ENCODE measurements around the gene NCAPD3. TPM values are rescaled to one million over a fixed set of nuclear protein-coding genes. Genes with fewer than 3 reads are reported as not detected.

The NCAPD3 gene
- total and polyA plus RNA-seq, 2 of the 13 experiments (the other 11 are each of a cell fraction or from before 2014, with no cell fraction given) = 20.7 to 25.6 TPM

GRCh38 chr11:134253188-134253993, 29.6 kb upstream of the NCAPD3 start, which contains the start of the genes ACAD8 and THYN1 (continued):
- TF ChIP-seq MBD4 (IDR thresholded peaks at IDR 0.05; ENCODE audit: borderline replicate concordance, low read length) (no peak), ZNF75D (CRISPR knock-in tag; IDR thresholded peaks at IDR 0.05; ENCODE audit: borderline replicate concordance) (no peak), SALL1 (CRISPR knock-in tag; IDR thresholded peaks at IDR 0.05) (peak; percentile 21; the same call in 1 of the 2 replicates), YEATS4 (CRISPR knock-in tag; IDR thresholded peaks at IDR 0.05; ENCODE audit: borderline replicate concordance) (peak; percentile 69), FOSL1 (CRISPR knock-in tag; IDR thresholded peaks at IDR 0.05; ENCODE audit: borderline replicate concordance) (no peak), SRSF4 (IDR thresholded peaks at IDR 0.05; ENCODE audit: low read depth, low read length, poor library complexity, severe bottlenecking) (no peak), KAT8 (CRISPR knock-in tag; IDR thresholded peaks at IDR 0.05) (peak; percentile 93), ZNF20 (CRISPR knock-in tag; IDR thresholded peaks at IDR 0.05) (no peak), ZBTB38 (CRISPR knock-in tag; IDR thresholded peaks at IDR 0.05) (peak; percentile 36), ZNF251 (CRISPR knock-in tag; IDR thresholded peaks at IDR 0.05) (no peak), ZFP37 (CRISPR knock-in tag; IDR thresholded peaks at IDR 0.05; ENCODE audit: borderline replicate concordance) (no peak), U2AF2 (IDR thresholded peaks at IDR 0.05; ENCODE audit: low read depth, low read length) (no peak), ZFP1 (CRISPR knock-in tag; IDR thresholded peaks at IDR 0.05) (0 out of 2 replicates have a peak, but pooled peaks have one; percentile 32), FLYWCH1 (CRISPR knock-in tag; IDR thresholded peaks at IDR 0.05) (no peak), NR3C1 (CRISPR knock-in tag; IDR thresholded peaks at IDR 0.05) (no peak), FIP1L1 (IDR thresholded peaks at IDR 0.05; ENCODE audit: borderline replicate concordance, insufficient read depth, low read depth, low read length) (no peak), ZNF530 (CRISPR knock-in tag; IDR thresholded peaks at IDR 0.05; ENCODE audit: low read depth) (no peak), HOXA7 (CRISPR knock-in tag; IDR thresholded peaks at IDR 0.05) (no peak), ATM (IDR thresholded peaks at IDR 0.05; ENCODE audit: borderline replicate concordance) (no peak)
- TF ChIP-seq, protein P1, sequence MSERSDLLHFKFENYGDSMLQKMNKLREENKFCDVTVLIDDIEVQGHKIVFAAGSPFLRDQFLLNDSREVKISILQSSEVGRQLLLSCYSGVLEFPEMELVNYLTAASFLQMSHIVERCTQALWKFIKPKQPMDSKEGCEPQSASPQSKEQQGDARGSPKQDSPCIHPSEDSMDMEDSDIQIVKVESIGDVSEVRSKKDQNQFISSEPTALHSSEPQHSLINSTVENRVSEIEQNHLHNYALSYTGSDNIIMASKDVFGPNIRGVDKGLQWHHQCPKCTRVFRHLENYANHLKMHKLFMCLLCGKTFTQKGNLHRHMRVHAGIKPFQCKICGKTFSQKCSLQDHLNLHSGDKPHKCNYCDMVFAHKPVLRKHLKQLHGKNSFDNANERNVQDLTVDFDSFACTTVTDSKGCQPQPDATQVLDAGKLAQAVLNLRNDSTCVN (CRISPR knock-in tag; IDR thresholded peaks at IDR 0.05; ENCODE audit: borderline replicate concordance) = peak; percentile 19; the same call in 1 of the 2 replicates
- TF ChIP-seq, protein P2, sequence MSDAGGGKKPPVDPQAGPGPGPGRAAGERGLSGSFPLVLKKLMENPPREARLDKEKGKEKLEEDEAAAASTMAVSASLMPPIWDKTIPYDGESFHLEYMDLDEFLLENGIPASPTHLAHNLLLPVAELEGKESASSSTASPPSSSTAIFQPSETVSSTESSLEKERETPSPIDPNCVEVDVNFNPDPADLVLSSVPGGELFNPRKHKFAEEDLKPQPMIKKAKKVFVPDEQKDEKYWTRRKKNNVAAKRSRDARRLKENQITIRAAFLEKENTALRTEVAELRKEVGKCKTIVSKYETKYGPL (CRISPR knock-in tag; IDR thresholded peaks at IDR 0.05) = no peak
- TF ChIP-seq, protein P3, sequence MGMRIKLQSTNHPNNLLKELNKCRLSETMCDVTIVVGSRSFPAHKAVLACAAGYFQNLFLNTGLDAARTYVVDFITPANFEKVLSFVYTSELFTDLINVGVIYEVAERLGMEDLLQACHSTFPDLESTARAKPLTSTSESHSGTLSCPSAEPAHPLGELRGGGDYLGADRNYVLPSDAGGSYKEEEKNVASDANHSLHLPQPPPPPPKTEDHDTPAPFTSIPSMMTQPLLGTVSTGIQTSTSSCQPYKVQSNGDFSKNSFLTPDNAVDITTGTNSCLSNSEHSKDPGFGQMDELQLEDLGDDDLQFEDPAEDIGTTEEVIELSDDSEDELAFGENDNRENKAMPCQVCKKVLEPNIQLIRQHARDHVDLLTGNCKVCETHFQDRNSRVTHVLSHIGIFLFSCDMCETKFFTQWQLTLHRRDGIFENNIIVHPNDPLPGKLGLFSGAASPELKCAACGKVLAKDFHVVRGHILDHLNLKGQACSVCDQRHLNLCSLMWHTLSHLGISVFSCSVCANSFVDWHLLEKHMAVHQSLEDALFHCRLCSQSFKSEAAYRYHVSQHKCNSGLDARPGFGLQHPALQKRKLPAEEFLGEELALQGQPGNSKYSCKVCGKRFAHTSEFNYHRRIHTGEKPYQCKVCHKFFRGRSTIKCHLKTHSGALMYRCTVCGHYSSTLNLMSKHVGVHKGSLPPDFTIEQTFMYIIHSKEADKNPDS (CRISPR knock-in tag; IDR thresholded peaks at IDR 0.05) = no peak
- TF ChIP-seq, protein P4, sequence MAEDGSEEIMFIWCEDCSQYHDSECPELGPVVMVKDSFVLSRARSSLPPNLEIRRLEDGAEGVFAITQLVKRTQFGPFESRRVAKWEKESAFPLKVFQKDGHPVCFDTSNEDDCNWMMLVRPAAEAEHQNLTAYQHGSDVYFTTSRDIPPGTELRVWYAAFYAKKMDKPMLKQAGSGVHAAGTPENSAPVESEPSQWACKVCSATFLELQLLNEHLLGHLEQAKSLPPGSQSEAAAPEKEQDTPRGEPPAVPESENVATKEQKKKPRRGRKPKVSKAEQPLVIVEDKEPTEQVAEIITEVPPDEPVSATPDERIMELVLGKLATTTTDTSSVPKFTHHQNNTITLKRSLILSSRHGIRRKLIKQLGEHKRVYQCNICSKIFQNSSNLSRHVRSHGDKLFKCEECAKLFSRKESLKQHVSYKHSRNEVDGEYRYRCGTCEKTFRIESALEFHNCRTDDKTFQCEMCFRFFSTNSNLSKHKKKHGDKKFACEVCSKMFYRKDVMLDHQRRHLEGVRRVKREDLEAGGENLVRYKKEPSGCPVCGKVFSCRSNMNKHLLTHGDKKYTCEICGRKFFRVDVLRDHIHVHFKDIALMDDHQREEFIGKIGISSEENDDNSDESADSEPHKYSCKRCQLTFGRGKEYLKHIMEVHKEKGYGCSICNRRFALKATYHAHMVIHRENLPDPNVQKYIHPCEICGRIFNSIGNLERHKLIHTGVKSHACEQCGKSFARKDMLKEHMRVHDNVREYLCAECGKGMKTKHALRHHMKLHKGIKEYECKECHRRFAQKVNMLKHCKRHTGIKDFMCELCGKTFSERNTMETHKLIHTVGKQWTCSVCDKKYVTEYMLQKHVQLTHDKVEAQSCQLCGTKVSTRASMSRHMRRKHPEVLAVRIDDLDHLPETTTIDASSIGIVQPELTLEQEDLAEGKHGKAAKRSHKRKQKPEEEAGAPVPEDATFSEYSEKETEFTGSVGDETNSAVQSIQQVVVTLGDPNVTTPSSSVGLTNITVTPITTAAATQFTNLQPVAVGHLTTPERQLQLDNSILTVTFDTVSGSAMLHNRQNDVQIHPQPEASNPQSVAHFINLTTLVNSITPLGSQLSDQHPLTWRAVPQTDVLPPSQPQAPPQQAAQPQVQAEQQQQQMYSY (CRISPR knock-in tag; IDR thresholded peaks at IDR 0.05) = no peak
